GM23338 (cell line): Measurements from ENCODE around the gene CALM1. TPM values are rescaled to one million over a fixed set of nuclear protein-coding genes. Genes with fewer than 3 reads are reported as not detected.
A peak's percentile ranks its signal among the peaks of the same experiment; 100 is the strongest.

Experiments used
- ATAC-seq: fragments of 200-7000 bp; cut with Tn5 transposase; 3 replicates; pipeline ENCODE4 v1.9.1; 2020
- DNase-seq: peaks from one replicate; pipeline ENCODE4 v3.0.0-alpha.2; 2015; ENCODE audit warnings: low spot score
- H2AFZ ChIP-seq: fragments of 200-600 bp; sonication (generic); 2 replicates; pipeline ENCODE4 v1.8.0; 2016; ENCODE audit warnings: antibody characterized with exemption, mild to moderate bottlenecking, moderate library complexity
- H3F3A ChIP-seq: fragments of 200-600 bp; sonication (generic); replicated peaks from 2 replicates; pipeline ENCODE4 v1.8.0; 2017; ENCODE audit warnings: antibody characterized with exemption, mixed run types, low read depth
- H3K27ac ChIP-seq: fragments of 200-600 bp; sonication (generic); 2 replicates; pipeline ENCODE4 v1.6.1; 2016; ENCODE audit warnings: low read depth
- H3K27me3 ChIP-seq: fragments of 200-600 bp; sonication (generic); 2 replicates; pipeline ENCODE4 v1.8.0; 2016; ENCODE audit warnings: mild to moderate bottlenecking, mixed run types, moderate library complexity; ENCODE audit not compliant: insufficient read depth
- H3K36me3 ChIP-seq: fragments of 200-600 bp; sonication (generic); 2 replicates; pipeline ENCODE4 v1.8.0; 2016; ENCODE audit warnings: mild to moderate bottlenecking; ENCODE audit not compliant: insufficient read depth
- H3K4me1 ChIP-seq: fragments of 200-600 bp; sonication (generic); 2 replicates; pipeline ENCODE4 v1.8.0; 2016; ENCODE audit warnings: mild to moderate bottlenecking, moderate library complexity; ENCODE audit not compliant: insufficient read depth
- H3K4me2 ChIP-seq: fragments of 200-600 bp; sonication (generic); 2 replicates; pipeline ENCODE4 v1.7.1; 2017; ENCODE audit warnings: mixed run types
- H3K4me3 ChIP-seq: fragments of 200-600 bp; sonication (generic); 2 replicates; pipeline ENCODE4 v1.6.1; 2016; ENCODE audit warnings: mixed run types
- H3K79me2 ChIP-seq: fragments of 200-600 bp; sonication (generic); replicated peaks from 2 replicates; pipeline ENCODE4 v1.8.0; 2017; ENCODE audit warnings: mild to moderate bottlenecking; ENCODE audit not compliant: insufficient read depth
- H3K9me2 ChIP-seq: fragments of 200-600 bp; sonication (generic); 2 replicates; pipeline ENCODE4 v1.8.0; 2017; ENCODE audit not compliant: insufficient read depth
- H4K20me1 ChIP-seq: fragments of 200-600 bp; sonication (generic); replicated peaks from 2 replicates; pipeline ENCODE4 v1.8.0; 2017; ENCODE audit warnings: mild to moderate bottlenecking; ENCODE audit not compliant: insufficient read depth
- H3K27ac Mint-ChIP-seq: 2 replicates; pipeline ENCODE4 v1.8.0; 2020; ENCODE audit warnings: inconsistent platforms, mild to moderate bottlenecking, moderate library complexity, mixed read lengths
- H3K27me3 Mint-ChIP-seq: 3 replicates; pipeline ENCODE4 v1.8.0; 2022; ENCODE audit warnings: low read depth, mild to moderate bottlenecking, moderate library complexity, mixed read lengths, inconsistent platforms; ENCODE audit not compliant: insufficient read depth, poor library complexity
- H3K36me3 Mint-ChIP-seq: 3 replicates; pipeline ENCODE4 v1.8.0; 2021; ENCODE audit warnings: low read depth, mild to moderate bottlenecking, inconsistent platforms, moderate library complexity, mixed read lengths
- H3K4me1 Mint-ChIP-seq: 3 replicates; pipeline ENCODE4 v1.8.0; 2020; ENCODE audit warnings: mild to moderate bottlenecking, inconsistent platforms, mixed read lengths
- H3K4me3 Mint-ChIP-seq: 3 replicates; pipeline ENCODE4 v1.8.0; 2021; ENCODE audit warnings: moderate library complexity, mild to moderate bottlenecking, inconsistent platforms, mixed read lengths
- H3K9me3 Mint-ChIP-seq: 3 replicates; pipeline ENCODE4 v1.8.0; 2020; ENCODE audit warnings: moderate library complexity, mild to moderate bottlenecking, inconsistent platforms, mixed read lengths
- CREB1 ChIP-seq: fragments of 250-450 bp; sonication (Bioruptor Pico); IDR thresholded peaks from 2 replicates; pipeline ENCODE4 v1.5.0; 2020; ENCODE audit warnings: low read depth, mild to moderate bottlenecking, moderate library complexity
- CTCF ChIP-seq, 2 experiments: fragments of 200-600 bp in 1 of 2; sonication (generic) in 1 of 2; conservative IDR thresholded peaks; 2 replicates each; pipeline versions ENCODE4 v1.5.1 to v1.6.1; 2016 to 2017; ENCODE audit warnings: antibody characterized with exemption in 2 of 2, low read depth in 2 of 2, mild to moderate bottlenecking in 2 of 2, moderate library complexity in 1 of 2
- EZH2 ChIP-seq: fragments of 200-600 bp; sonication (generic); IDR thresholded peaks from one replicate; pipeline ENCODE4 v1.8.0; 2017; ENCODE audit warnings: antibody characterized with exemption, mild to moderate bottlenecking, low read depth; ENCODE audit not compliant: unreplicated experiment
- EZH2phosphoT487 ChIP-seq: fragments of 200-600 bp; sonication (generic); IDR thresholded peaks from one replicate; pipeline ENCODE4 v1.8.1; 2018; ENCODE audit warnings: antibody characterized with exemption; ENCODE audit not compliant: unreplicated experiment
- JUNB ChIP-seq: IDR thresholded peaks from one replicate; pipeline ENCODE4 v1.6.1; 2016; ENCODE audit warnings: antibody characterized with exemption; ENCODE audit not compliant: unreplicated experiment
- NANOG ChIP-seq: IDR thresholded peaks from 2 replicates; pipeline ENCODE4 v1.6.1; 2016; ENCODE audit warnings: antibody characterized with exemption, borderline replicate concordance
- POLR2AphosphoS5 ChIP-seq: IDR thresholded peaks from 2 replicates; pipeline ENCODE4 v1.6.1; 2016; ENCODE audit warnings: antibody characterized with exemption, low read depth
- STAT1 ChIP-seq: IDR thresholded peaks from one replicate; pipeline ENCODE4 v1.6.1; 2016; ENCODE audit warnings: antibody characterized with exemption; ENCODE audit not compliant: unreplicated experiment
- ZNF114 ChIP-seq: fragments of 250-450 bp; sonication (Bioruptor Pico); IDR thresholded peaks from 2 replicates; pipeline ENCODE4 v1.5.0; 2020; ENCODE audit warnings: mild to moderate bottlenecking, moderate library complexity
- ZNF331 ChIP-seq: fragments of 250-450 bp; sonication (Bioruptor Pico); IDR thresholded peaks from 2 replicates; pipeline ENCODE4 v1.5.0; 2020; ENCODE audit warnings: low read depth, mild to moderate bottlenecking, moderate library complexity
- polyA plus RNA-seq: library from polyadenylated mRNA; unstranded; fragments of >200 nt; fragmentation: Nextera tagmentation; extraction: Ambion mirVana; gene quantifications from 2 replicates; pipeline ENCODE4 v1.2.1, GENCODE V29; 2016
- total RNA-seq: library from RNA; depleted of rRNA; stranded (reverse); fragments of >200 nt; shearing (Covaris generic); gene quantifications from 2 replicates; pipeline ENCODE4 v1.2.3, GENCODE V29; 2014
- TF ChIP-seq, protein P1 (sequence below): IDR thresholded peaks from one replicate; pipeline ENCODE4 v1.6.1; 2018; ENCODE audit warnings: antibody characterized with exemption; ENCODE audit not compliant: unreplicated experiment
- TF ChIP-seq, protein P2 (sequence below): fragments of 250-450 bp; sonication (Bioruptor Pico); IDR thresholded peaks from 2 replicates; pipeline ENCODE4 v1.5.0; 2020; ENCODE audit warnings: mild to moderate bottlenecking, moderate library complexity
- TF ChIP-seq, protein P3 (sequence below): IDR thresholded peaks from 2 replicates; pipeline ENCODE4 v1.6.1; 2016; ENCODE audit warnings: antibody characterized with exemption

CALM1 gene
- total and polyA plus RNA-seq, 2 experiments from 2014 or later: 308 to 2,024 TPM

DNA sequence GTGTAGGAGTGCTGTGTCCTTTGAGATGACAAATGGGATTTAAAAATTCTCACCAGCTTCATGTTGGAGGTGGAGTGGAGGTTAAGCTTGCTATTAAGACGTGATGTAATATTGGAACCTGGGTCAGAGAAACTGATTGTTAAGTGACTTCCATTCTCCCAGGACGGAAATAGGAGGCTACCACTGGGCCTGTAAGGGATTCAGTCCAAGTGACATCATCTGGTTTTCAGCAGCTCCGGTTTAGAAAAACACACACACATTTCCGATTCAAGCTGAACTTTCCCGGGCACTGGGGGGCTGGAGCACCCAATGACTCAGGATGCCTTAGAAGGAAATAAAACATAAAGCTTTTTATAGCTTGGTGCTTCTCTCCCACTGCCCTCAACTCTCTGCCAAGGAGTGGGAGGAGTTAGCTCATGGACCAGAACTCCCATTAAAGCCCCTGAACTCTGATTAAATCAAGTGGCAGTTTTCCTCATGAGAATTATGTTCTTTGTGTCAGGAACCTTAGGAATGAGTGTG is 12.4 kb downstream of the CALM1 start:
- ATAC-seq (no peak), DNase-seq (no peak)
- Histone ChIP-seq H3F3A (no peaks in the 10 kb centered on the region; the same call in 1 of the 2 replicates), H3K4me2 (no peak overlapping the region), H2AFZ (no peak overlapping the region), H3K27me3 (no peaks in the 10 kb centered on the region), H3K79me2 (no peaks in the 10 kb centered on the region), H3K27ac (peak overlapping the region; percentile 50; the same call in 1 of the 2 replicates), H3K4me3 (no peak overlapping the region), H3K9me2 (no peaks in the 10 kb centered on the region), H3K4me1 (peaks cover 16% of the 10 kb centered on the region), H3K36me3 (peaks cover 9% of the 10 kb centered on the region), H4K20me1 (peaks cover 11% of the 10 kb centered on the region; the same call in 1 of the 2 replicates)
- no peak overlapping the region for H3K27ac Mint-ChIP-seq
- peaks cover 7% of the 10 kb centered on the region; the same call in 2 of the 3 replicates for H3K4me1 Mint-ChIP-seq
- H3K36me3 Mint-ChIP-seq: peaks cover 21% of the 10 kb centered on the region
- TF ChIP-seq EZH2 (no peak), CTCF (conservative IDR thresholded peaks at IDR 0.05; ENCODE audit: low read depth in 2 of 2) (no peak), ZNF114 (CRISPR knock-in tag) (no peak), NANOG (no peak), CREB1 (CRISPR knock-in tag) (no peak), JUNB (no peak), ZNF331 (CRISPR knock-in tag) (no peak), STAT1 (no peak), EZH2phosphoT487 (no peak), POLR2AphosphoS5 (no peak)
- TF ChIP-seq, protein P1, sequence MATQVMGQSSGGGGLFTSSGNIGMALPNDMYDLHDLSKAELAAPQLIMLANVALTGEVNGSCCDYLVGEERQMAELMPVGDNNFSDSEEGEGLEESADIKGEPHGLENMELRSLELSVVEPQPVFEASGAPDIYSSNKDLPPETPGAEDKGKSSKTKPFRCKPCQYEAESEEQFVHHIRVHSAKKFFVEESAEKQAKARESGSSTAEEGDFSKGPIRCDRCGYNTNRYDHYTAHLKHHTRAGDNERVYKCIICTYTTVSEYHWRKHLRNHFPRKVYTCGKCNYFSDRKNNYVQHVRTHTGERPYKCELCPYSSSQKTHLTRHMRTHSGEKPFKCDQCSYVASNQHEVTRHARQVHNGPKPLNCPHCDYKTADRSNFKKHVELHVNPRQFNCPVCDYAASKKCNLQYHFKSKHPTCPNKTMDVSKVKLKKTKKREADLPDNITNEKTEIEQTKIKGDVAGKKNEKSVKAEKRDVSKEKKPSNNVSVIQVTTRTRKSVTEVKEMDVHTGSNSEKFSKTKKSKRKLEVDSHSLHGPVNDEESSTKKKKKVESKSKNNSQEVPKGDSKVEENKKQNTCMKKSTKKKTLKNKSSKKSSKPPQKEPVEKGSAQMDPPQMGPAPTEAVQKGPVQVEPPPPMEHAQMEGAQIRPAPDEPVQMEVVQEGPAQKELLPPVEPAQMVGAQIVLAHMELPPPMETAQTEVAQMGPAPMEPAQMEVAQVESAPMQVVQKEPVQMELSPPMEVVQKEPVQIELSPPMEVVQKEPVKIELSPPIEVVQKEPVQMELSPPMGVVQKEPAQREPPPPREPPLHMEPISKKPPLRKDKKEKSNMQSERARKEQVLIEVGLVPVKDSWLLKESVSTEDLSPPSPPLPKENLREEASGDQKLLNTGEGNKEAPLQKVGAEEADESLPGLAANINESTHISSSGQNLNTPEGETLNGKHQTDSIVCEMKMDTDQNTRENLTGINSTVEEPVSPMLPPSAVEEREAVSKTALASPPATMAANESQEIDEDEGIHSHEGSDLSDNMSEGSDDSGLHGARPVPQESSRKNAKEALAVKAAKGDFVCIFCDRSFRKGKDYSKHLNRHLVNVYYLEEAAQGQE: no peak
- TF ChIP-seq, protein P2, sequence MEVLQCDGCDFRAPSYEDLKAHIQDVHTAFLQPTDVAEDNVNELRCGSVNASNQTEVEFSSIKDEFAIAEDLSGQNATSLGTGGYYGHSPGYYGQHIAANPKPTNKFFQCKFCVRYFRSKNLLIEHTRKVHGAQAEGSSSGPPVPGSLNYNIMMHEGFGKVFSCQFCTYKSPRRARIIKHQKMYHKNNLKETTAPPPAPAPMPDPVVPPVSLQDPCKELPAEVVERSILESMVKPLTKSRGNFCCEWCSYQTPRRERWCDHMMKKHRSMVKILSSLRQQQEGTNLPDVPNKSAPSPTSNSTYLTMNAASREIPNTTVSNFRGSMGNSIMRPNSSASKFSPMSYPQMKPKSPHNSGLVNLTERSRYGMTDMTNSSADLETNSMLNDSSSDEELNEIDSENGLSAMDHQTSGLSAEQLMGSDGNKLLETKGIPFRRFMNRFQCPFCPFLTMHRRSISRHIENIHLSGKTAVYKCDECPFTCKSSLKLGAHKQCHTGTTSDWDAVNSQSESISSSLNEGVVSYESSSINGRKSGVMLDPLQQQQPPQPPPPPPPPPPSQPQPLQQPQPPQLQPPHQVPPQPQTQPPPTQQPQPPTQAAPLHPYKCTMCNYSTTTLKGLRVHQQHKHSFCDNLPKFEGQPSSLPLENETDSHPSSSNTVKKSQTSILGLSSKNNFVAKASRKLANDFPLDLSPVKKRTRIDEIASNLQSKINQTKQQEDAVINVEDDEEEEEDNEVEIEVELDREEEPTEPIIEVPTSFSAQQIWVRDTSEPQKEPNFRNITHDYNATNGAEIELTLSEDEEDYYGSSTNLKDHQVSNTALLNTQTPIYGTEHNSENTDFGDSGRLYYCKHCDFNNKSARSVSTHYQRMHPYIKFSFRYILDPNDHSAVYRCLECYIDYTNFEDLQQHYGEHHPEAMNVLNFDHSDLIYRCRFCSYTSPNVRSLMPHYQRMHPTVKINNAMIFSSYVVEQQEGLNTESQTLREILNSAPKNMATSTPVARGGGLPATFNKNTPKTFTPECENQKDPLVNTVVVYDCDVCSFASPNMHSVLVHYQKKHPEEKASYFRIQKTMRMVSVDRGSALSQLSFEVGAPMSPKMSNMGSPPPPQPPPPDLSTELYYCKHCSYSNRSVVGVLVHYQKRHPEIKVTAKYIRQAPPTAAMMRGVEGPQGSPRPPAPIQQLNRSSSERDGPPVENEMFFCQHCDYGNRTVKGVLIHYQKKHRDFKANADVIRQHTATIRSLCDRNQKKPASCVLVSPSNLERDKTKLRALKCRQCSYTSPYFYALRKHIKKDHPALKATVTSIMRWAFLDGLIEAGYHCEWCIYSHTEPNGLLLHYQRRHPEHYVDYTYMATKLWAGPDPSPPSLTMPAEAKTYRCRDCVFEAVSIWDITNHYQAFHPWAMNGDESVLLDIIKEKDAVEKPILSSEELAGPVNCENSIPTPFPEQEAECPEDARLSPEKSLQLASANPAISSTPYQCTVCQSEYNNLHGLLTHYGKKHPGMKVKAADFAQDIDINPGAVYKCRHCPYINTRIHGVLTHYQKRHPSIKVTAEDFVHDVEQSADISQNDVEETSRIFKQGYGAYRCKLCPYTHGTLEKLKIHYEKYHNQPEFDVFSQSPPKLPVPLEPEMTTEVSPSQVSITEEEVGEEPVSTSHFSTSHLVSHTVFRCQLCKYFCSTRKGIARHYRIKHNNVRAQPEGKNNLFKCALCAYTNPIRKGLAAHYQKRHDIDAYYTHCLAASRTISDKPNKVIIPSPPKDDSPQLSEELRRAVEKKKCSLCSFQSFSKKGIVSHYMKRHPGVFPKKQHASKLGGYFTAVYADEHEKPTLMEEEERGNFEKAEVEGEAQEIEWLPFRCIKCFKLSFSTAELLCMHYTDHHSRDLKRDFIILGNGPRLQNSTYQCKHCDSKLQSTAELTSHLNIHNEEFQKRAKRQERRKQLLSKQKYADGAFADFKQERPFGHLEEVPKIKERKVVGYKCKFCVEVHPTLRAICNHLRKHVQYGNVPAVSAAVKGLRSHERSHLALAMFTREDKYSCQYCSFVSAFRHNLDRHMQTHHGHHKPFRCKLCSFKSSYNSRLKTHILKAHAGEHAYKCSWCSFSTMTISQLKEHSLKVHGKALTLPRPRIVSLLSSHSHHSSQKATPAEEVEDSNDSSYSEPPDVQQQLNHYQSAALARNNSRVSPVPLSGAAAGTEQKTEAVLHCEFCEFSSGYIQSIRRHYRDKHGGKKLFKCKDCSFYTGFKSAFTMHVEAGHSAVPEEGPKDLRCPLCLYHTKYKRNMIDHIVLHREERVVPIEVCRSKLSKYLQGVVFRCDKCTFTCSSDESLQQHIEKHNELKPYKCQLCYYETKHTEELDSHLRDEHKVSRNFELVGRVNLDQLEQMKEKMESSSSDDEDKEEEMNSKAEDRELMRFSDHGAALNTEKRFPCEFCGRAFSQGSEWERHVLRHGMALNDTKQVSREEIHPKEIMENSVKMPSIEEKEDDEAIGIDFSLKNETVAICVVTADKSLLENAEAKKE (CRISPR knock-in tag): no peak
- TF ChIP-seq, protein P3, sequence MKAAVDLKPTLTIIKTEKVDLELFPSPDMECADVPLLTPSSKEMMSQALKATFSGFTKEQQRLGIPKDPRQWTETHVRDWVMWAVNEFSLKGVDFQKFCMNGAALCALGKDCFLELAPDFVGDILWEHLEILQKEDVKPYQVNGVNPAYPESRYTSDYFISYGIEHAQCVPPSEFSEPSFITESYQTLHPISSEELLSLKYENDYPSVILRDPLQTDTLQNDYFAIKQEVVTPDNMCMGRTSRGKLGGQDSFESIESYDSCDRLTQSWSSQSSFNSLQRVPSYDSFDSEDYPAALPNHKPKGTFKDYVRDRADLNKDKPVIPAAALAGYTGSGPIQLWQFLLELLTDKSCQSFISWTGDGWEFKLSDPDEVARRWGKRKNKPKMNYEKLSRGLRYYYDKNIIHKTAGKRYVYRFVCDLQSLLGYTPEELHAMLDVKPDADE: no peak
- H3K4me3 Mint-ChIP-seq: no peak overlapping the region
- no peaks in the 10 kb centered on the region for H3K27me3 Mint-ChIP-seq
- H3K9me3 Mint-ChIP-seq: no peaks in the 10 kb centered on the region
